Measurements from ENCODE around the gene IP6K3.

The IP6K3 gene

GRCh38 chr6:33738879-33739278 lies 7.8 kb downstream of the IP6K3 start:
- no peak for DNase-seq

GRCh38 chr6:33738153-33738552 lies 8.6 kb downstream of the IP6K3 start:
- DNase-seq = no peak

- DNase-seq = no peak
Measured at GRCh38 chr6:33737267-33738026, 9.3 kb downstream of the IP6K3 start.

DNA sequence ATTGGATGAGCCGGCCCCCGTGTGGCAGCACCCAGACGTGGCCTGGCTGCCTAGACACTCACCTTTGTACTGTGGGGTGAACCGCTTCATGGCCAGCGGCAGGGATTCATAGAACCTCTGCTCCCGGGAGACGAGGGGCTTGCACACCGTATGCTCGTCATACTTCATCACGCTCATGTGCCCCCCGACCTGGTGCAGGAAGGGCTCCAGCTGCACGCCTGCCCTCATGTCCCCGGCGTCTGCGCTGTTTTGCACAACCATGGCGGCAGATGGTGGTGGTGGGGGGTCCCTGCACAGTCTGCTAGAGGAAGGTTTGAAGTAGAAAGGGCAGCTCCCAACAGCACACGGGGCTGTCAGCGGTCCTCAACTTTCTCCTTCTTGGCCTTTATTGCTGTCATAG lies 11.5 kb downstream of the IP6K3 start:
- no peak for DNase-seq

DNA sequence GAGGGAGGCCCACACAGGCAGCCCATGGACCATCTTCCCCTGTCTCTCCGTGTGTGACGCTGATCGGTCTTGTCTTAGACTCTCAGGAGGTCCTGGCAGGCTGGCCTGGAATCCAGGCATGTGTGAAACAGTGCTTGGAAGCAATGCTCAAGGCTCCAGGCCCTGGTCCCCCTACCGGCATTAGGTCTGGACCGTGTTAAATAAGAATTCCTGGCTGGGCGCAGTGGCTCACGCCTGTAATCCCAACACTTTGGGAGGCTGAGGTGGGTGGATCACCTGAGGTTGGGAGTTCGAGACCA lies 13.0 kb downstream of the IP6K3 start:
- no peak for DNase-seq

DNA sequence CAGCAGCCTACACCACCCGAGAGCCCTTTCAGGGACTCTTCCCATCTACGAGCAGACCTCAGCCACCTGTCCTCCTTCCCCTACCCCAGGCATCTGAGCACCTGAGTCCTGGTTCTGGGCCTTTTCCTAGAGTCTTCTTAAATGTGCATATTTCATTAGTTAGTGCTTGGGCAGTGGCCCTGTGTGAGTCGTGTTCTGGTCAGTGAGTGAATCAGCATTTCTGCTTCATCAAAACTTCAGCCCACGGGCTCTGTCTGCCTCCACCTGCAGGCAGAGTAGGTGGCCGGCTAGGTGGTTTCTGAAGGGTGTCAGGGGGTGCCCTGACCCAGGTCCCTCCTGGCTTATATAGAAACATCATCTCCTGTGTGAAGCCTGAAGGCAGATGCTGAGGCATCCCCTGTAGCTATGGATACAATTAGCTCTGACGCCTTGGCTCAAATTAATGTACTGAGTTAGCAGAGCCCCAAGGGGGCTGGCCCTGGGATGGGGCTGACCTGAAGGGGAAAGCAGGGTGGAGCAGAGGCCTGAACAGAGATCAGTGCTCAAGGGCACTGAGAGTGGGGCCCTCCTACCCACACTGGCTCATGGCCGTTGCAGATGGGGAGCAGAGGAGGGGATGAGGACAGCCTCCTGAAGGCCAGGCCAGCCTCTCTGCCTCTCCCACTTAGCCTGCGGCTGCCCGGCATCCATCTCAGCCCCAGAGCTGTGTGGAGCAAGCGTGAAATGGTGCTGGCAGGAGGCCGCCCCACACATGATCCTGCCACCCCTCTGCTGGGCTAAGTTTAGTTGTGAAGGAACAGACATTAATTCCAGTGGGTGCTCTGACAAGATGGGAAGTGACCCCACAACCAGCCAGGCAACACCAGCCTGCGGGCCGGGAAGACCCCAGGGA lies 13.6 kb downstream of the IP6K3 start:
- DNase-seq = no peak

DNA sequence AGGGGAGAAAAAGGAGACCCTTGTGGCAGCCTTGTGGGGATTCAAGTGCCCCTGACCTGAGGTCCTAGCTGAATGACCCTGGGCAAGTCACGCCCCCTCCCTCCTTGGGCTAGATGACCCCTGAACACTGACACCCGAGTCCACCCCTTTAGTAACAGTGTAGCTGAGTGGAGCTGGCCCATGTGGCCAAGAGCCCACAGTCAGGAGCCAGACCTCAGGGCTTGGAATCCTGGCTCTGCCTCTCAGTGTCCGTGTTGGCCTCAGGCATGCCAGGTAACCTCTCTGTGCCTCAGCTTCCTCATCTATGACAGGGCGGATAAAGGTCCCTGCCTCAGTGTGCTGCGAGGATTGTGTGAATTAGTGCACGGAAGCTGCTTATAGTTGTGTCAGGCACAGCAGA lies 14.3 kb downstream of the IP6K3 start:
- DNase-seq = no peak

DNA sequence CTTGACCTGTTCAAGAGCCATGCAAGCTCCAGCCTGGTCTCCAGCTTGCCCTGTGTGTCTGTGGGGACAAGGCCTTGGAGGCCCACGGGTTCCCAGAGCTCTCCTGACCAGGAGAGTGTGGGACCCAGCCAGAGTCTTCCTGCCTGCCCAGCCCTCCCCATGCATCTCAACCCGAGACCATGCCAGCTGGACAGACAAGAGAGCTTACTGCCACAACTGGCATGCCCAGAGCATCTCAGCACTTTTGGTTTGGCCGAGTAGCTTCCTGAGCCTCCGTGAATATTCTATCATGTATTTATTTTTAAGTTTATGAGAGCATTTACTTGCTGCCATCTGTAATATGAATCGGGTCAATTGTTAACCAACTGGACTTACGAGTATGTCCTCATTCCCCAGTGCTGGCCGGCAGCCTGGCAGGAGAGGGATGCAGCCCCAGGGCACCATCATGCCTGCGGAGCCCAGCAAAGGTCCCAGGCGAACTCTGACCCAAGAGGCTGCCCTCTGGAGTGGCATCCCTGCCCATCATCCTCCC lies 14.9 kb downstream of the IP6K3 start:
- DNase-seq = no peak

DNA sequence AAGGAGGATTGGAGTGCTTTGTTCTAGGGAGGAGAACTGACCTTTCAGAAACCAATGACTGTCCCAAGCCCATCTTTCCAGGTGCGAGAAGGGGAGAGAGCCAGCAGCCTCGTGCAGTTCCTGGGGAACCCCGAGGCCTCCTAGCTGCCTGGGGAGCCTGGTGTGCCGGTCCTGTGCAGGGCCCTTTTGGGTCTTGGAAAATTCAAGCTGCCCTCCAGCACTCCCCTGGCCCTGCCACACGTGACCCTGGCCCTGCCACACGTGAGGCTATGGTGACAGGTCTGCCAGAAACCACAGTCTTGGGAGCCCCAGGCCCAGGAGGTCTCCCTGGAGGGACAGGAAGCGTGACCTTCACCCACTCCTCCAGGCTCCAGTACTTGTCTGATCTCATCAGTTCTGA lies 15.7 kb downstream of the IP6K3 start:
- DNase-seq = no peak

DNA sequence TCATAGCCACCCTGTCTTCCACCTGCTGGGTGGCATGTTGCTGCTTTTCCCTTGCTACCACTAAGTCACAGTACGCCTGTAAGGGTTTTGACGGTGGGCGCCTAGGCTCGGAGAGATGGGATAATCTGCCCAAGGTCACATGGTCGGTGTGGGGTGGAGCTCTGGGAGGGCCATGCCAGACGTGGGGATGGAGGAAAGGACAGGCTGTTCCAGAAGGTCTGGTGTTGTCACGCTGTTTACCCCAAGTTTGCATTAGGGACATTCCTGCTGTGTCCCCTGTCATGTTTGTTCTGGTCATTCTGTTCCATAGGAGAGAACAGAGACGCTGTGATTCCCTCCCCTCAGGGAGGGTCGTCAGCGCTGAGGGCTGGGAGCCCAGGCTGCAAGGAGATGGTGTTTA lies 16.1 kb downstream of the IP6K3 start:
- no peak for DNase-seq

- no peak for DNase-seq
Measured at GRCh38 chr6:33729059-33729458, 17.6 kb downstream of the IP6K3 start.

DNA sequence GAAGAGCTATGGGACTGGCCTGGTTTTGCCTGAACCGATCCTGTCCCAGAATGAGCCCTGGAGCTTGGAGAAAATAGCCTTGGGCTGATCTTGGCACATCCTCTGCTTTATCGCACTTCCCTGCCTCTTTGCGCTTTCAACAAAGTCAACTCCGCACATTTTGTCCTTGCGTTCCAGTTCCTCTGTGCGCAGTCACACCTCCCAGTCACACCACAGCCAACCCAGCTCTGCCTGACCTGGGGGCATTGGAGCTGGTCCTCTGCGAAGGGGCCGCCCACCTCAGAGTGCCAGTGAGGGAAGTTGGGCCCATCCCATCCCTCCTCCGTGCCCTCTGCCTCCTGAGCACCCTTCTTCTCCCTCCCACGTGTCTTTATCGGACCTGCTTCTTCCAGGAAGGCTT lies 18.3 kb downstream of the IP6K3 start:
- DNase-seq = no peak

DNA sequence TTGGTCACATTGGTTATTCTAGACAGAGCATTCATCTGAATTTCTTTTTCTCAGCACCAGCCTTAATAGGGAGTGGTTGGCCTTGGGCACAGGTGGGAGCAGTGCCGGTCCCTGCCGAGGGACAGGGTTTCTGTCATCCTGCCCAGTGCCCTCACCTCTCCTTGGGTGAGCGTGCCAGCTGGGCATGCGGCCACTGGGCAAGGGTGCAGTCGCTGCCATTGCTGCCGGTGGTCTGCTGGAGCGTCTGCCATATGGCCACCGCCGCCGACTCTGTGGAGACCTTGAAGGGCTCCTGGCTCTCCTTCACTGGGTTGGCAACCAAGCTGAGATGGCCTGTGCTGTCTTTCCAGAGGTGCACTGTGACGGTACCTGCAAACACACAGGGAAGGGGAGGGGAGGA lies 18.8 kb downstream of the IP6K3 start:
- DNase-seq = no peak

- no peak for DNase-seq
Measured at GRCh38 chr6:33727126-33727525, 19.6 kb downstream of the IP6K3 start.

GRCh38 chr6:33726696-33727095 lies 20.0 kb downstream of the IP6K3 start:
- no peak for DNase-seq

GRCh38 chr6:33725891-33726673 lies 20.6 kb downstream of the IP6K3 start:
- DNase-seq = no peak

DNA sequence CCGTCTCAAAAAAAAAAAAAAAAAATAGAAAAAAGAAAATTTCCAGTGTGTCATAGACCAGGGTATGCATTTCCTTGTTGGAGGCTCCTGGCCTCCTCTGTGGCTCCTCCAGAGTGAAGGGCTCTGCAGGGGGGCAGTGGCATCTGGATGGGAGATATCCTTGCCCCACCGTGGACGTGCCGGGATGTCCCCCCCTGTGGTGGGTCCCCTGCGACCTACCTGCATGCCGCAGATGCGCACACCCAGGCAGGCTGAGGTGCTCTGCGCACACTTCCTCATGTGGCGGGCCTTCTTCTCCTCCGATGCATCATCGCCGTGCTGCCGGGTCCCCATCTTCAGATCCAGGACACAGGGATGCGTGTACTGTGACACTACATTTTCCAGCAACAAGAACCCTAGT lies 21.5 kb downstream of the IP6K3 start:
- DNase-seq = no peak

- DNase-seq = no peak
Measured at GRCh38 chr6:33724102-33725023, 22.3 kb downstream of the IP6K3 start.

DNA sequence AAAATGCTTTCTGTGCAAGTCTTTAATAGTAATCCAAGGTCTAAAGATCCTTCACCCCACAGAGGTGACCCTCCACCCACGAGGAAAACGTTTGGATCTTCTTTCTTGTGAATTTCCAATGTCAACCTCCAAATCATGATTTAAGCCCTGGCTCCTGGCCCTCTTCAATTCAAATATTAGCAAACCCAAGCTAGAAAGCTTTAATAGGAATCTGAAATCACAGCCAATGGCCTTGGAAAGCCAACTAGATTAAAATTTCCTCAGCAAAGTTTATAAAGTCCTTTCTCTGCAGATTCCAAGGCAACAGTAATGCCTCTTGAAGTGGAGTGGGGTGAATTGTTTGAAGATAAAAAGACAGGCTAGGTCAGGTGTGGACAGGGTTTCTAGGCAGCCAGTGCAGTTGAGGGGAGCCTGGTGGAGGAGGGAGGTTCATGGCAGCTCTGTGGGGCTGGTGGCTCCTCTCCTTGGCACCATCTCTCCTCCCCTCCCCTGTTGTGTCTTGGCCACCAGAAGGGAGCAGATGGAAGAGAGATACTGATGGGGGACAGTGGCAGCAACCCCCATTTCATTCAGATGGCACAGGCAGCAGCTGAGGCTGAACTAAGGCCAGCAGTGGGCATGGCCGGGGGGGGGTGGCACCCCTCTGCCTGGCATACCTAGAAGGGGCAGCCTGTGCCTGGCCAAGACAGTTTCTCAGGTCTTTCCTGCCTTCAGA lies 23.2 kb downstream of the IP6K3 start:
- DNase-seq = no peak

- DNase-seq = no peak
Measured at GRCh38 chr6:33722103-33722623, 24.5 kb downstream of the IP6K3 start.

GRCh38 chr6:33721508-33721907 lies 25.2 kb downstream of the IP6K3 start:
- no peak for DNase-seq
